ENCODE data around the gene BHLHE23.

The BHLHE23 gene

GRCh38 chr20:63014710-63015109, 7.9 kb upstream of the BHLHE23 start:
- no peak overlapping the region for H3K4me2 ChIP-seq
- H4K20me1 ChIP-seq (ENCODE audit: insufficient read depth) = no peaks in the 10 kb centered on the region
- peaks cover 1% of the 10 kb centered on the region for H3K4me1 ChIP-seq (ENCODE audit: low read depth, poor library complexity, severe bottlenecking)
- no peak overlapping the region for H3K9ac ChIP-seq
- H3K36me3 ChIP-seq (ENCODE audit: insufficient read depth) = no peaks in the 10 kb centered on the region
- H2AFZ ChIP-seq (ENCODE audit: low read depth) = no peak overlapping the region
- no peaks in the 10 kb centered on the region for H3K79me2 ChIP-seq (ENCODE audit: insufficient read depth, low read depth)
- no peak overlapping the region for H3K27ac ChIP-seq
- TF ChIP-seq, protein P1, sequence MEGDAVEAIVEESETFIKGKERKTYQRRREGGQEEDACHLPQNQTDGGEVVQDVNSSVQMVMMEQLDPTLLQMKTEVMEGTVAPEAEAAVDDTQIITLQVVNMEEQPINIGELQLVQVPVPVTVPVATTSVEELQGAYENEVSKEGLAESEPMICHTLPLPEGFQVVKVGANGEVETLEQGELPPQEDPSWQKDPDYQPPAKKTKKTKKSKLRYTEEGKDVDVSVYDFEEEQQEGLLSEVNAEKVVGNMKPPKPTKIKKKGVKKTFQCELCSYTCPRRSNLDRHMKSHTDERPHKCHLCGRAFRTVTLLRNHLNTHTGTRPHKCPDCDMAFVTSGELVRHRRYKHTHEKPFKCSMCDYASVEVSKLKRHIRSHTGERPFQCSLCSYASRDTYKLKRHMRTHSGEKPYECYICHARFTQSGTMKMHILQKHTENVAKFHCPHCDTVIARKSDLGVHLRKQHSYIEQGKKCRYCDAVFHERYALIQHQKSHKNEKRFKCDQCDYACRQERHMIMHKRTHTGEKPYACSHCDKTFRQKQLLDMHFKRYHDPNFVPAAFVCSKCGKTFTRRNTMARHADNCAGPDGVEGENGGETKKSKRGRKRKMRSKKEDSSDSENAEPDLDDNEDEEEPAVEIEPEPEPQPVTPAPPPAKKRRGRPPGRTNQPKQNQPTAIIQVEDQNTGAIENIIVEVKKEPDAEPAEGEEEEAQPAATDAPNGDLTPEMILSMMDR (conservative IDR thresholded peaks at IDR 0.05; ENCODE audit: low read depth, low read length) = no peak
- no peak overlapping the region for H3K4me3 ChIP-seq (IDR thresholded peaks at IDR 0.05; ENCODE audit: insufficient read depth, low read depth, low read length)
- H3K27me3 ChIP-seq (ENCODE audit: insufficient read depth, low read depth) = peaks cover 97% of the 10 kb centered on the region

DNA sequence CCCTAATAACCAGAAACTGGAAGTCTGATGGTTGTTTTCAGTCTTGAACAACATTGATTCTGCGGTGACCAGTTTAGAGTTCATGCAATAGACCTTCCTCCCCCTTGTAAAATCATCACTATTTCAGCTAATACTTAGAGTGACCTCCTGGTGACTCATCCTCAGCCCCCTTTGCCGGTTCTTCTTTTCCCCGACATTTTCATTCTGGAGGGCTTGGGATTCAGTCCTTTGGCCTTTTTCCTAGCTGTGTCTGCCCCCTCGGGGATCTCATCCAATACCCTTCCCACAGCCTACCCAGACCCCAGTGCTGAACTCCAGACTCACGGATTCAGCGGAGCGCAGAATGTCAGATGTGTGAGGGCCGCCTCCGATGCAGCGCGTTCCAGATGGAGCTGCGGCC, 7.5 kb upstream of the BHLHE23 start:
- H3K79me2 ChIP-seq (ENCODE audit: insufficient read depth, low read depth) = no peaks in the 10 kb centered on the region
- H3K4me2 ChIP-seq = no peak overlapping the region
- H3K27me3 ChIP-seq (ENCODE audit: insufficient read depth, low read depth) = peaks cover 97% of the 10 kb centered on the region
- no peaks in the 10 kb centered on the region for H3K36me3 ChIP-seq (ENCODE audit: insufficient read depth)
- TF ChIP-seq, protein P1 (conservative IDR thresholded peaks at IDR 0.05; ENCODE audit: low read depth, low read length) = no peak
- no peak overlapping the region for H2AFZ ChIP-seq (ENCODE audit: low read depth)
- no peak overlapping the region for H3K4me3 ChIP-seq (IDR thresholded peaks at IDR 0.05; ENCODE audit: insufficient read depth, low read depth, low read length)
- H3K9ac ChIP-seq = no peak overlapping the region
- peaks cover 6% of the 10 kb centered on the region for H3K4me1 ChIP-seq (ENCODE audit: low read depth, poor library complexity, severe bottlenecking)
- H4K20me1 ChIP-seq (ENCODE audit: insufficient read depth) = no peaks in the 10 kb centered on the region
- H3K27ac ChIP-seq = no peak overlapping the region

DNA sequence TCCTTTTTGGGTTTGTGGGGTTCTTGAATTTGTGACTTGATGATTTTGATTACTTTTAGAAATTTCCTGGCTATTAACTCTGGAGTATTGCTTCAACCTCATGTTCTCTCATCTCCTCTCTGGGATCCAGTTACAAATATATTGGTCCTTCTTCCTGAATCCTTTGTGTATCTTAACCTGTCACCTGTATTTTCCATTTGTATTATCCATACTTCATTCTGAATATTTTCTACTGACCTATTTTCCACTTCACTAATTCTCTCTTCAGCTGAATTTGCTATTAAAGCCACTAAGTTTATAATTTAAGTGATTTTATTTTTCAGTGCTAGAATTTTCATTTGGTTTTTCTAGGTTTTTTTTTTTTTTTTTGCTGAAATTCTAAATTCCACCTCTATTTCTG, 6.4 kb upstream of the BHLHE23 start:
- no peak overlapping the region for H3K9ac ChIP-seq
- H3K4me3 ChIP-seq (IDR thresholded peaks at IDR 0.05; ENCODE audit: insufficient read depth, low read depth, low read length) = no peak overlapping the region
- H3K27me3 ChIP-seq (ENCODE audit: insufficient read depth, low read depth) = peaks cover 96% of the 10 kb centered on the region
- H3K4me1 ChIP-seq (ENCODE audit: low read depth, poor library complexity, severe bottlenecking) = peaks cover 14% of the 10 kb centered on the region
- no peak overlapping the region for H3K4me2 ChIP-seq
- no peaks in the 10 kb centered on the region for H3K36me3 ChIP-seq (ENCODE audit: insufficient read depth)
- TF ChIP-seq, protein P1 (conservative IDR thresholded peaks at IDR 0.05; ENCODE audit: low read depth, low read length) = no peak
- no peaks in the 10 kb centered on the region for H4K20me1 ChIP-seq (ENCODE audit: insufficient read depth)
- no peak overlapping the region for H3K27ac ChIP-seq
- no peak overlapping the region for H2AFZ ChIP-seq (ENCODE audit: low read depth)
- H3K79me2 ChIP-seq (ENCODE audit: insufficient read depth, low read depth) = no peaks in the 10 kb centered on the region

DNA sequence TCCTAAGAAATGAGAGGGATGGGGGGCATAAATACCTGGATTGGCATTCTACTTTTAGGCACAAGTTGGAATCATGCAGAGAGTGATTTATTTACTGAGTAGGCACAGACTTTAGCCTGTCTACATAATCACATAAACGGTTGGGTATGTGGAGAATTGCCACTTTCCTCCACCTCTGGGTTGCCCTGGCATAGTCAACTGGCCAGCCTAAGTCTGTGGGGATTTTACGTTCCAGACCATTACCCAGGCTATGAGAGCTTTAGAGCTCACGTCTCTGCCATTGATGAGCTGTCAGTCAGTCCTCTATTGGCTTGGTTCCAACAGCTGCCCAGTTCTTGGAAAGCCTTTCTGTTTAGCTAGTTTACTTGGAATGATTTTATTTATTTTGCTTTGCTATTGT, 5.0 kb upstream of the BHLHE23 start:
- TF ChIP-seq, protein P1 (conservative IDR thresholded peaks at IDR 0.05; ENCODE audit: low read depth, low read length) = no peak
- H3K27me3 ChIP-seq (ENCODE audit: insufficient read depth, low read depth) = peaks cover 93% of the 10 kb centered on the region
- peaks cover 14% of the 10 kb centered on the region for H3K4me1 ChIP-seq (ENCODE audit: low read depth, poor library complexity, severe bottlenecking)
- H3K36me3 ChIP-seq (ENCODE audit: insufficient read depth) = no peaks in the 10 kb centered on the region
- H3K9ac ChIP-seq = no peak overlapping the region
- H4K20me1 ChIP-seq (ENCODE audit: insufficient read depth) = no peaks in the 10 kb centered on the region
- H2AFZ ChIP-seq (ENCODE audit: low read depth) = no peak overlapping the region
- no peak overlapping the region for H3K4me2 ChIP-seq
- H3K79me2 ChIP-seq (ENCODE audit: insufficient read depth, low read depth) = no peaks in the 10 kb centered on the region
- no peak overlapping the region for H3K4me3 ChIP-seq (IDR thresholded peaks at IDR 0.05; ENCODE audit: insufficient read depth, low read depth, low read length)
- H3K27ac ChIP-seq = no peak overlapping the region

Measured in KMS-11 (cell line).